Loucy (cell line): ENCODE measurements around the gene CPZ.

ENCODE experiments used
- EZH2phosphoT487 ChIP-seq: fragments of 200-600 bp; IDR thresholded peaks from 2 replicates; pipeline ENCODE4 v1.6.1; 2018; ENCODE audit warnings: antibody characterized with exemption, mild to moderate bottlenecking, moderate library complexity, borderline replicate concordance
- TF ChIP-seq, protein P1 (sequence below): fragments of 200-600 bp; sonication (generic); conservative IDR thresholded peaks from 2 replicates; pipeline ENCODE4 v1.5.1; 2014; ENCODE audit warnings: mild to moderate bottlenecking, antibody characterized with exemption, low read length

- TF ChIP-seq, protein P1, sequence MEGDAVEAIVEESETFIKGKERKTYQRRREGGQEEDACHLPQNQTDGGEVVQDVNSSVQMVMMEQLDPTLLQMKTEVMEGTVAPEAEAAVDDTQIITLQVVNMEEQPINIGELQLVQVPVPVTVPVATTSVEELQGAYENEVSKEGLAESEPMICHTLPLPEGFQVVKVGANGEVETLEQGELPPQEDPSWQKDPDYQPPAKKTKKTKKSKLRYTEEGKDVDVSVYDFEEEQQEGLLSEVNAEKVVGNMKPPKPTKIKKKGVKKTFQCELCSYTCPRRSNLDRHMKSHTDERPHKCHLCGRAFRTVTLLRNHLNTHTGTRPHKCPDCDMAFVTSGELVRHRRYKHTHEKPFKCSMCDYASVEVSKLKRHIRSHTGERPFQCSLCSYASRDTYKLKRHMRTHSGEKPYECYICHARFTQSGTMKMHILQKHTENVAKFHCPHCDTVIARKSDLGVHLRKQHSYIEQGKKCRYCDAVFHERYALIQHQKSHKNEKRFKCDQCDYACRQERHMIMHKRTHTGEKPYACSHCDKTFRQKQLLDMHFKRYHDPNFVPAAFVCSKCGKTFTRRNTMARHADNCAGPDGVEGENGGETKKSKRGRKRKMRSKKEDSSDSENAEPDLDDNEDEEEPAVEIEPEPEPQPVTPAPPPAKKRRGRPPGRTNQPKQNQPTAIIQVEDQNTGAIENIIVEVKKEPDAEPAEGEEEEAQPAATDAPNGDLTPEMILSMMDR: no peak
- TF ChIP-seq EZH2phosphoT487: no peak
Observed at GRCh38 chr4:8597791-8598190, 5.2 kb downstream of the CPZ start.
